H9 (cell line): ENCODE results near the gene DOHH. TPM values are rescaled to one million over a fixed set of nuclear protein-coding genes. Genes with fewer than 3 reads are reported as not detected.

Source experiments
- DNase-seq: peaks from one replicate; pipeline ENCODE4 v3.0.0-alpha.2; 2017
- H2AFZ ChIP-seq: one replicate; pipeline ENCODE4 v1.6.1; 2013; ENCODE audit warnings: mild to moderate bottlenecking, low read length, control low read depth, moderate library complexity
- H2AK5ac ChIP-seq: 2 replicates; pipeline ENCODE4 v1.6.1; 2013; ENCODE audit warnings: low read length, control low read depth, mixed read lengths; ENCODE audit not compliant: insufficient read length
- H2BK120ac ChIP-seq: one replicate; pipeline ENCODE4 v1.6.1; 2013; ENCODE audit warnings: low read depth, mild to moderate bottlenecking, low read length, control low read depth, inconsistent platforms; ENCODE audit not compliant: poor library complexity, severe bottlenecking
- H2BK12ac ChIP-seq: 2 replicates; pipeline ENCODE4 v1.6.1; 2013; ENCODE audit warnings: low read length, control low read depth, mixed read lengths, low read depth; ENCODE audit not compliant: insufficient read length
- H2BK15ac ChIP-seq: 2 replicates; pipeline ENCODE4 v1.6.1; 2013; ENCODE audit warnings: low read depth, low read length, control low read depth
- H2BK20ac ChIP-seq: one replicate; pipeline ENCODE4 v1.6.1; 2013; ENCODE audit warnings: low read depth, mild to moderate bottlenecking, low read length, control low read depth, inconsistent platforms; ENCODE audit not compliant: poor library complexity, severe bottlenecking
- H2BK5ac ChIP-seq: 2 replicates; pipeline ENCODE4 v1.6.1; 2013; ENCODE audit warnings: low read length, control low read depth, mixed read lengths; ENCODE audit not compliant: insufficient read length
- H3K14ac ChIP-seq: 2 replicates; pipeline ENCODE4 v1.6.1; 2013; ENCODE audit warnings: low read length, control low read depth; ENCODE audit not compliant: insufficient read depth
- H3K18ac ChIP-seq: 2 replicates; pipeline ENCODE4 v1.6.1; 2013; ENCODE audit warnings: low read depth, mild to moderate bottlenecking, mixed read lengths, low read length, control low read depth; ENCODE audit not compliant: insufficient read length
- H3K23ac ChIP-seq: 2 replicates; pipeline ENCODE4 v1.6.1; 2013; ENCODE audit warnings: low read length, control low read depth, mixed read lengths, low read depth; ENCODE audit not compliant: insufficient read length
- H3K23me2 ChIP-seq: 2 replicates; pipeline ENCODE4 v1.6.1; 2013; ENCODE audit warnings: low read depth, mild to moderate bottlenecking, mixed read lengths, low read length, control low read depth; ENCODE audit not compliant: insufficient read length, poor library complexity, severe bottlenecking
- H3K27ac ChIP-seq: 2 replicates; pipeline ENCODE4 v1.5.1; 2013; ENCODE audit warnings: low read length, control low read depth, mixed read lengths, low read depth; ENCODE audit not compliant: insufficient read length
- H3K27me3 ChIP-seq: 2 replicates; pipeline ENCODE4 v1.6.1; 2013; ENCODE audit warnings: low read length, control low read depth, inconsistent platforms; ENCODE audit not compliant: insufficient read depth
- H3K4ac ChIP-seq: 2 replicates; pipeline ENCODE4 v1.6.1; 2013; ENCODE audit warnings: low read depth, mild to moderate bottlenecking, control low read depth, inconsistent platforms, low read length, moderate library complexity
- H3K4me1 ChIP-seq: 2 replicates; pipeline ENCODE4 v1.6.1; 2013; ENCODE audit warnings: low read length, control low read depth, inconsistent platforms; ENCODE audit not compliant: insufficient read depth
- H3K4me2 ChIP-seq: 2 replicates; pipeline ENCODE4 v1.6.1; 2013; ENCODE audit warnings: low read length, control low read depth, mixed read lengths; ENCODE audit not compliant: insufficient read length, insufficient read depth
- H3K56ac ChIP-seq: 2 replicates; pipeline ENCODE4 v1.6.1; 2013; ENCODE audit warnings: low read depth, mild to moderate bottlenecking, mixed read lengths, low read length, control low read depth; ENCODE audit not compliant: insufficient read length
- H3K79me1 ChIP-seq: 2 replicates; pipeline ENCODE4 v1.6.1; 2013; ENCODE audit warnings: low read depth, mild to moderate bottlenecking, moderate library complexity, low read length, control low read depth, inconsistent platforms; ENCODE audit not compliant: insufficient read depth, poor library complexity, severe bottlenecking
- H3K79me2 ChIP-seq: 2 replicates; pipeline ENCODE4 v1.6.1; 2013; ENCODE audit warnings: low read length, control low read depth, inconsistent platforms; ENCODE audit not compliant: insufficient read depth
- H3K9ac ChIP-seq: 2 replicates; pipeline ENCODE4 v1.6.1; 2013; ENCODE audit warnings: low read length, control low read depth, mixed read lengths; ENCODE audit not compliant: insufficient read length; ENCODE audit errors: extremely low read depth
- H3K9me3 ChIP-seq: one replicate; pipeline ENCODE4 v1.6.1; 2013; ENCODE audit warnings: low read depth, low read length, inconsistent platforms; ENCODE audit not compliant: control insufficient read depth
- H3T11ph ChIP-seq: one replicate; pipeline ENCODE4 v1.6.1; 2013; ENCODE audit warnings: mild to moderate bottlenecking, low read length, control low read depth, inconsistent platforms
- H4K20me1 ChIP-seq: one replicate; pipeline ENCODE4 v1.6.1; 2013; ENCODE audit not compliant: control insufficient read depth, insufficient read length, insufficient read depth
- H4K5ac ChIP-seq: 2 replicates; pipeline ENCODE4 v1.6.1; 2013; ENCODE audit warnings: low read depth, mild to moderate bottlenecking, mixed read lengths, low read length, control low read depth; ENCODE audit not compliant: insufficient read length
- H4K8ac ChIP-seq: replicated peaks from 2 replicates; pipeline ENCODE4 v1.6.1; 2013; ENCODE audit warnings: low read length, control low read depth, mixed read lengths, low read depth; ENCODE audit not compliant: insufficient read length
- H4K91ac ChIP-seq: 2 replicates; pipeline ENCODE4 v1.6.1; 2013; ENCODE audit warnings: low read depth, mild to moderate bottlenecking, moderate library complexity, mixed read lengths, low read length, control low read depth; ENCODE audit not compliant: insufficient read length
- H3K27ac Mint-ChIP-seq, 3 experiments: 2 replicates in 2 of 3; 3 replicates in 1 of 3; pipeline ENCODE4 v1.8.0; 2020 to 2021; ENCODE audit warnings: mixed read lengths in 3 of 3, mild to moderate bottlenecking in 1 of 3, moderate library complexity in 1 of 3
- H3K27me3 Mint-ChIP-seq: 2 replicates; pipeline ENCODE4 v1.8.0; 2021; ENCODE audit warnings: low read depth, mild to moderate bottlenecking, moderate library complexity, mixed read lengths
- H3K36me3 Mint-ChIP-seq, 3 experiments: 2 replicates in 2 of 3; 3 replicates in 1 of 3; pipeline ENCODE4 v1.8.0; 2020 to 2021; ENCODE audit warnings: low read depth in 3 of 3, mixed read lengths in 3 of 3; ENCODE audit not compliant: insufficient read depth in 1 of 3
- H3K4me1 Mint-ChIP-seq, 2 experiments: 2 replicates each; pipeline ENCODE4 v1.8.0; 2020; ENCODE audit warnings: mixed read lengths in 2 of 2
- H3K4me3 Mint-ChIP-seq, 2 experiments: 2 replicates in 1 of 2; 3 replicates in 1 of 2; pipeline ENCODE4 v1.8.0; 2020 to 2021; ENCODE audit warnings: mild to moderate bottlenecking in 2 of 2, mixed read lengths in 2 of 2, moderate library complexity in 1 of 2
- H3K9me3 Mint-ChIP-seq, 2 experiments: 2 replicates in 1 of 2; 3 replicates in 1 of 2; pipeline ENCODE4 v1.8.0; 2020; ENCODE audit warnings: mild to moderate bottlenecking in 2 of 2, mixed read lengths in 2 of 2, moderate library complexity in 1 of 2
- WGBS: extraction: QIAGEN DNeasy Blood & Tissue Kit; methylation state at CpG from one replicate; pipeline ENCODE4 v1.1.7; 2013; ENCODE audit warnings: missing lambda C conversion rate, low lambda C conversion rate, mixed read lengths; ENCODE audit not compliant: insufficient read length; ENCODE audit errors: extremely low coverage; 5-methylcytosine and 5-hydroxymethylcytosine counted together
- total RNA-seq: library from RNA; stranded (reverse); gene quantifications from 2 replicates; pipeline ENCODE4 v1.2.1, GENCODE V29; 2021
- TF ChIP-seq, protein P1 (sequence below): fragments of 200-600 bp; sonication (generic); conservative IDR thresholded peaks from 3 replicates; pipeline ENCODE4 v1.8.0; 2021; ENCODE audit warnings: antibody characterized with exemption, mild to moderate bottlenecking

DOHH gene
- total RNA-seq, 1 experiment from 2014 or later = 16.5 TPM

DNA sequence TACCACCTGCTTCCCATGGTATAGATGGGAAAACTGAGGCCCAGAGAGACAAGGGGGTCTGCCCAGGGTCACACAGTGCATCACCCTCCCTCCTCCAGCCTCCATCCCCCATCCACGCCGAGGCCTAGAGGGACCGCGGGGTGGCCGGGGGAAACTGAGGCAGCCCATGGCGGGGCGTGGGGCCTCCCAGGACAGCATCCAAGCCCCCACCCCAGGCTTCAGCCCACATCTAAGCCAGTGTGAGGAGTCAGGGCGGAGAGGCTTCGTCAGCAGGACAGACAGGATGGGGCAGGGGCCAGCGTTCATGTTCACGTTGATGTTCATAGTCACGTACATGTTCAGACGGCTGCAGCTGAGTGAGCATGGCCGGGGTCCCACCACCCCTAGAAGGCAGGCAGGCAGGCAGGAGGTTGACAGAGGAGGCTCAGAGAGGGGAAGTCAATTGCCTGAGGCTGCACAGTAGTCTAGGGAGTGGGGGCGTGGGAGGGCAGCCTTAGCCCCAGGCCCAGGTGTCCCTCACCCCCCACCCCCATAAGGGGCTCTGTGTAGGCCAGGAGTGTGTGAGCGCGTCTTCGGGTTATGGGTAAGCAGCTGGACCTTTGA, 43.4 kb downstream of the DOHH start:
- Histone ChIP-seq H4K20me1 (peaks cover 2% of the 10 kb centered on the region), H3K56ac (no peak overlapping the region), H3K18ac (no peak overlapping the region), H4K8ac (no peak overlapping the region), H3K27ac (no peak overlapping the region), H3K14ac (no peak overlapping the region; the same call in 1 of the 2 replicates), H4K91ac (no peak overlapping the region), H3K4ac (no peak overlapping the region), H3K9me3 (no peaks in the 10 kb centered on the region), H3K27me3 (peaks cover 6% of the 10 kb centered on the region; the same call in 1 of the 2 replicates), H3K9ac (no peak overlapping the region), H3K4me2 (no peak overlapping the region), H3T11ph (no peak overlapping the region), H3K4me1 (no peaks in the 10 kb centered on the region; the same call in 1 of the 2 replicates), H3K79me1 (no peaks in the 10 kb centered on the region), H2BK5ac (no peak overlapping the region), H2AFZ (no peak overlapping the region), H2BK15ac (no peak overlapping the region), H2BK120ac (no peak overlapping the region), H4K5ac (no peak overlapping the region), H2BK20ac (no peak overlapping the region), H2BK12ac (no peak overlapping the region), H3K23me2 (peaks cover 3% of the 10 kb centered on the region), H2AK5ac (no peak overlapping the region), H3K23ac (no peak overlapping the region), H3K79me2 (no peaks in the 10 kb centered on the region)
- DNase-seq = no peak
- no peak overlapping the region for H3K27ac Mint-ChIP-seq
- no CpG with 5 or more reads among the region's 18 CpGs for WGBS
- TF ChIP-seq, protein P1, sequence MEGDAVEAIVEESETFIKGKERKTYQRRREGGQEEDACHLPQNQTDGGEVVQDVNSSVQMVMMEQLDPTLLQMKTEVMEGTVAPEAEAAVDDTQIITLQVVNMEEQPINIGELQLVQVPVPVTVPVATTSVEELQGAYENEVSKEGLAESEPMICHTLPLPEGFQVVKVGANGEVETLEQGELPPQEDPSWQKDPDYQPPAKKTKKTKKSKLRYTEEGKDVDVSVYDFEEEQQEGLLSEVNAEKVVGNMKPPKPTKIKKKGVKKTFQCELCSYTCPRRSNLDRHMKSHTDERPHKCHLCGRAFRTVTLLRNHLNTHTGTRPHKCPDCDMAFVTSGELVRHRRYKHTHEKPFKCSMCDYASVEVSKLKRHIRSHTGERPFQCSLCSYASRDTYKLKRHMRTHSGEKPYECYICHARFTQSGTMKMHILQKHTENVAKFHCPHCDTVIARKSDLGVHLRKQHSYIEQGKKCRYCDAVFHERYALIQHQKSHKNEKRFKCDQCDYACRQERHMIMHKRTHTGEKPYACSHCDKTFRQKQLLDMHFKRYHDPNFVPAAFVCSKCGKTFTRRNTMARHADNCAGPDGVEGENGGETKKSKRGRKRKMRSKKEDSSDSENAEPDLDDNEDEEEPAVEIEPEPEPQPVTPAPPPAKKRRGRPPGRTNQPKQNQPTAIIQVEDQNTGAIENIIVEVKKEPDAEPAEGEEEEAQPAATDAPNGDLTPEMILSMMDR = no peak
- peaks cover 44% of the 10 kb centered on the region for H3K27me3 Mint-ChIP-seq
- H3K36me3 Mint-ChIP-seq = no peaks in the 10 kb centered on the region
- peaks cover 11 to 23% of the 10 kb centered on the region in 2 experiments for H3K4me1 Mint-ChIP-seq
- no peaks in the 10 kb centered on the region for H3K9me3 Mint-ChIP-seq
- H3K4me3 Mint-ChIP-seq = no peak overlapping the region
